ENCODE measurements around the gene CCP110.

The CCP110 gene

DNA sequence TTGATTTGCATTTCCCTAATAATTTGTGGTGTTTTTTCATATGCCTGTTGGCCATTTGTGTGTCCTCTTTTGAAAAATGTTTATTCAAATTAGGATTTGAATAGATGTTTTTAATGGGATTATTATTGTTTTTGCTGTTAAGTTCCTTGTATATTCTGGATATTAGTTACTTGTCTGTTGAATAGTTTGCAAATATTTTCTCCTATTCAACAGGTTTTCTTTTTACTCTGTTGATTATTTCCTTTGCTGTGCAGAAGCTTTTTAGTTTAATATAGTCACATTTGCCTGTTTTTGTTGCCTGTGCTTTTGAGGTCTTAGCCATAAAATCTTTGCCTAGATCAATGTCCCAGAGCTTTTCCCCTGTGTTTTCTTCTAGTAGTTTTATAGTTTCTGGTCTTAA lies 11.4 kb upstream of the CCP110 start:
- TF ChIP-seq CTCF (IDR thresholded peaks at IDR 0.05; ENCODE audit: insufficient read depth, low read length, poor library complexity, severe bottlenecking) = no peak
- no peaks in the 10 kb centered on the region for H3K27me3 ChIP-seq (replicated peaks; ENCODE audit: control insufficient read depth, insufficient read depth, low read length)
- no peak for DNase-seq (ENCODE audit: extremely low read depth, insufficient read length)
- no peak overlapping the region for H3K4me3 ChIP-seq (replicated peaks; ENCODE audit: low read depth, low read length)
- no peaks in the 10 kb centered on the region; the same call in none of the 2 replicates for H3K36me3 ChIP-seq (ENCODE audit: control insufficient read depth, insufficient read depth, low read length)

DNA sequence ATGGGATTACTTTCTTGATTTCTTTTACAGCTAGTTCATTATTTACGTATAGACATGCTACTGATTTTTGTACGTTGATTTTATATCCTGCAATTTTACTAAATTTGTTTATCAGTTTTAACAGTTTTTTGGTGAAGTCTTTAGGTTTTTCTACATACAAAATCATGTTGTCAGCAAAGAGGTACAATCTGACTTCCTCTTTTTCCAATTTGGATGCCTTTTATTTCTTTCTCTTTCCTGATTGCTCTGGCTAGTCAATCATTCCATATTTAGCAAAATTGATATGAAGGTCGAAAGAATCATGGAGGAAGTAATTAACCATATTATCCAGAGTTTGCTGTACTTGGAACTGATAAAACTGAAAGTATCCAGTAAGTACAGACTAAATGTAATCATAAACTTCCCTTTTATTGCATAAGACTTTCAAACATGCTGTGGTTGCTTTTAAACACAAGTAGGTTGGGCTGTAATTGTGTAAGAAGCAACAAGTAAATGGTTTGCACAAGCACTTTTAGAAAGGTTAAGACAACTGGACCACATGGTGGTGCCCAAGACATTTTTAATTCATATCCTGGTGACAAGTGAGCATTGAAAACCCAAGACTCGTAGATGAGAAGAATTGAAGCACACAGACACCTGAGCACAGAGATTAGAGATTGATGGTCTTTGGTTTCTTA lies 10.2 kb upstream of the CCP110 start:
- H3K4me3 ChIP-seq (replicated peaks; ENCODE audit: low read depth, low read length) = no peak overlapping the region
- DNase-seq (ENCODE audit: extremely low read depth, insufficient read length) = no peak
- no peaks in the 10 kb centered on the region for H3K27me3 ChIP-seq (replicated peaks; ENCODE audit: control insufficient read depth, insufficient read depth, low read length)
- no peaks in the 10 kb centered on the region; the same call in none of the 2 replicates for H3K36me3 ChIP-seq (ENCODE audit: control insufficient read depth, insufficient read depth, low read length)
- no peak for TF ChIP-seq CTCF (IDR thresholded peaks at IDR 0.05; ENCODE audit: insufficient read depth, low read length, poor library complexity, severe bottlenecking)

DNA sequence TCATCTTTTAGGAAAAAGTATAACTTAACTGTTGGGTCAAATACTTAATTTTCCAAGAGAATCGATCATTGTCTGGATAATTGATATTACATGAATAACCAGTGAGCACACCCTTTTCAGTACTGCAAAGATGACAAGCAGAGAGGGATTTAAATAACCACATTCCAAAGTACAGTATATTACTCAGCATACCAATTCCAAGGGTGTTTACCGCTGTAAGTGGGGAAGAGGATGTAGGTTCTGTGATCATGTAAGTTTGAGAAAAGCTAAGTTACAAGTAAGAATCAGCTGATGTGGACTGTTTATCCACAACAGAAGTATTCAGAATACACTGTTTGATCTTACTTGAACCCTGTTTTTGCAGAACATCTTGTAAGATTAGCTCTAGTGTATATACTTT lies 8.0 kb upstream of the CCP110 start:
- Histone ChIP-seq H3K27me3 (replicated peaks; ENCODE audit: control insufficient read depth, insufficient read depth, low read length) (no peaks in the 10 kb centered on the region), H3K36me3 (ENCODE audit: control insufficient read depth, insufficient read depth, low read length) (no peaks in the 10 kb centered on the region; the same call in none of the 2 replicates), H3K4me3 (replicated peaks; ENCODE audit: low read depth, low read length) (no peak overlapping the region)
- no peak for TF ChIP-seq CTCF (IDR thresholded peaks at IDR 0.05; ENCODE audit: insufficient read depth, low read length, poor library complexity, severe bottlenecking)
- DNase-seq (ENCODE audit: extremely low read depth, insufficient read length) = no peak

GRCh38 chr16:19517424-19518089 lies 6.2 kb upstream of the CCP110 start:
- no peak for TF ChIP-seq CTCF (IDR thresholded peaks at IDR 0.05; ENCODE audit: insufficient read depth, low read length, poor library complexity, severe bottlenecking)
- DNase-seq (ENCODE audit: extremely low read depth, insufficient read length) = no peak
- Histone ChIP-seq H3K36me3 (ENCODE audit: control insufficient read depth, insufficient read depth, low read length) (no peaks in the 10 kb centered on the region; the same call in none of the 2 replicates), H3K4me3 (replicated peaks; ENCODE audit: low read depth, low read length) (no peak overlapping the region), H3K27me3 (replicated peaks; ENCODE audit: control insufficient read depth, insufficient read depth, low read length) (no peaks in the 10 kb centered on the region)

- no peak for DNase-seq (ENCODE audit: extremely low read depth, insufficient read length)
- no peaks in the 10 kb centered on the region for H3K27me3 ChIP-seq (replicated peaks; ENCODE audit: control insufficient read depth, insufficient read depth, low read length)
- H3K36me3 ChIP-seq (ENCODE audit: control insufficient read depth, insufficient read depth, low read length) = no peaks in the 10 kb centered on the region; the same call in none of the 2 replicates
- no peak overlapping the region for H3K4me3 ChIP-seq (replicated peaks; ENCODE audit: low read depth, low read length)
- TF ChIP-seq CTCF (IDR thresholded peaks at IDR 0.05; ENCODE audit: insufficient read depth, low read length, poor library complexity, severe bottlenecking) = no peak
These were observed 5.4 kb upstream of the CCP110 start for GRCh38 chr16:19518388-19518787.
